HCT116 (cell line): Measurements from ENCODE around the gene MUC5B. TPM values are rescaled to one million over a fixed set of nuclear protein-coding genes. Genes with fewer than 3 reads are reported as not detected.

ENCODE experiments used
- ATAC-seq: fragments of 200-7000 bp; cut with Tn5 transposase; 2 replicates; pipeline ENCODE4 v1.9.1; 2020; ENCODE audit warnings: mild to moderate bottlenecking, moderate library complexity
- BruUV-seq: library from RNA; stranded (reverse); fragments of 400-500 nt; replicated peaks from 2 replicates; lab custom pipeline; 2021; lab: Mats Ljungman, UMichigan
- CTCF ChIA-PET: fragments of 300-600 bp; sonication (Branson Sonifier 250); formaldehyde crosslinking; loops from one replicate; lab custom pipeline; 2021; ENCODE audit warnings: antibody characterized with exemption; lab: Charles Lee
- POLR2A ChIA-PET: fragments of 300-600, 350-600 bp; sonication (Branson Sonifier 250); formaldehyde crosslinking; loops from one replicate; lab custom pipeline; 2021; ENCODE audit warnings: antibody characterized with exemption; lab: Charles Lee
- RAD21 ChIA-PET, 2 experiments: fragments of 300-600 bp; sonication (Branson Sonifier 250); formaldehyde crosslinking; loops; one replicate each; lab custom pipeline; 2023; ENCODE audit warnings: low total read pairs in 2 of 2; ENCODE audit not compliant: uncharacterized antibody in 2 of 2, unreplicated experiment in 2 of 2, low non-redundant PET in 1 of 2; lab: Charles Lee
- DNase-seq: peaks from one replicate; pipeline ENCODE4 v3.0.0-alpha.2; 2010; ENCODE audit warnings: low read depth, low spot score
- H2AFZ ChIP-seq: fragments of 200-600 bp; shearing (Covaris generic), sonication (generic); 2 replicates; pipeline ENCODE4 v1.6.1; 2017; ENCODE audit warnings: low read depth, mixed run types, mixed read lengths, antibody characterized with exemption, low read length; ENCODE audit not compliant: poor library complexity, severe bottlenecking
- H3K27ac ChIP-seq: 2 replicates; pipeline ENCODE4 v1.5.1; 2012; ENCODE audit warnings: low read depth, low read length
- H3K27me3 ChIP-seq: fragments of 200-600 bp; sonication (generic); 2 replicates; pipeline ENCODE4 v1.6.1; 2016; ENCODE audit warnings: mixed run types, low read length, mixed read lengths; ENCODE audit not compliant: insufficient read depth
- H3K36me3 ChIP-seq, 2 experiments: fragments of 200-500 bp in 1 of 2; fragments of 200-600 bp in 1 of 2; sonication (Bioruptor generic) in 1 of 2; sonication (generic) in 1 of 2; 2 replicates each; pipeline versions ENCODE4 v1.5.1 to v1.6.1; 2014 to 2016; ENCODE audit warnings: low read length in 2 of 2, inconsistent platforms in 1 of 2, mixed read lengths in 1 of 2, mixed run types in 1 of 2; ENCODE audit not compliant: insufficient read depth in 2 of 2, control insufficient read depth in 1 of 2
- H3K4me1 ChIP-seq, 2 experiments: fragments of 200-600 bp in 1 of 2; sonication (generic) in 1 of 2; 2 replicates each; pipeline versions ENCODE4 v1.5.1 to v1.6.1; 2012 to 2017; ENCODE audit warnings: low read length in 2 of 2, inconsistent platforms in 1 of 2, mild to moderate bottlenecking in 1 of 2, mixed read lengths in 1 of 2, mixed run types in 1 of 2, moderate library complexity in 1 of 2; ENCODE audit not compliant: insufficient read depth in 2 of 2, control insufficient read depth in 1 of 2
- H3K4me2 ChIP-seq: fragments of 200-600 bp; sonication (generic); 2 replicates; pipeline ENCODE4 v1.6.1; 2017; ENCODE audit warnings: mixed run types, low read length, mixed read lengths
- H3K4me3 ChIP-seq, 2 experiments: fragments of 200-600 bp in 1 of 2; sonication (generic) in 1 of 2; replicated peaks in 1 of 2; 2 replicates each; pipeline ENCODE4 v1.5.1; 2011 to 2016; ENCODE audit warnings: low read length in 2 of 2, control low read depth in 1 of 2, low read depth in 1 of 2, mild to moderate bottlenecking in 1 of 2, mixed read lengths in 1 of 2, mixed run types in 1 of 2
- H3K79me2 ChIP-seq: fragments of 200-600 bp; sonication (generic); 2 replicates; pipeline ENCODE4 v1.6.1; 2017; ENCODE audit warnings: mild to moderate bottlenecking, mixed run types, low read length, moderate library complexity, mixed read lengths; ENCODE audit not compliant: insufficient read depth
- H3K9ac ChIP-seq: fragments of 200-600 bp; sonication (generic); 2 replicates; pipeline ENCODE4 v1.6.1; 2016; ENCODE audit warnings: low read length, mixed read lengths
- H3K9me2 ChIP-seq: fragments of 200-600 bp; sonication (generic), shearing (Covaris generic); 2 replicates; pipeline ENCODE4 v1.6.1; 2017; ENCODE audit warnings: mixed run types, mild to moderate bottlenecking, moderate library complexity; ENCODE audit not compliant: insufficient read depth
- H3K9me3 ChIP-seq, 2 experiments: fragments of 200-500 bp in 1 of 2; fragments of 200-600 bp in 1 of 2; sonication (Bioruptor generic) in 1 of 2; sonication (generic) in 1 of 2; 2 replicates each; pipeline ENCODE4 v1.6.1; 2014 to 2017; ENCODE audit warnings: low read length in 2 of 2, mixed read lengths in 2 of 2, inconsistent platforms in 1 of 2, low read depth in 1 of 2, mild to moderate bottlenecking in 1 of 2, mixed run types in 1 of 2, moderate library complexity in 1 of 2; ENCODE audit not compliant: control insufficient read depth in 1 of 2, insufficient read depth in 1 of 2
- H4K20me1 ChIP-seq: fragments of 200-600 bp; sonication (generic), shearing (Covaris generic); 2 replicates; pipeline ENCODE4 v1.6.1; 2017; ENCODE audit warnings: mixed run types, mild to moderate bottlenecking, moderate library complexity; ENCODE audit not compliant: insufficient read depth
- CEBPB ChIP-seq: IDR thresholded peaks from 2 replicates; pipeline ENCODE4 v1.6.1; 2012; ENCODE audit warnings: low read depth
- CTCF ChIP-seq, 3 experiments: fragments of 200-600 bp in 1 of 3; sonication (generic) in 1 of 3; IDR thresholded peaks in 2 of 3; conservative IDR thresholded peaks in 1 of 3; 2 replicates each; pipeline ENCODE4 v1.5.1; 2012 to 2017; ENCODE audit warnings: low read depth in 2 of 3, low read length in 2 of 3, antibody characterized with exemption in 1 of 3, borderline replicate concordance in 1 of 3, control low read depth in 1 of 3, mild to moderate bottlenecking in 1 of 3, mixed read lengths in 1 of 3, mixed run types in 1 of 3, moderate library complexity in 1 of 3; ENCODE audit not compliant: insufficient read depth in 1 of 3
- EZH2 ChIP-seq: fragments of 200-600 bp; sonication (generic); IDR thresholded peaks from 2 replicates; pipeline ENCODE4 v1.6.1; 2017; ENCODE audit warnings: antibody characterized with exemption, mixed run types
- FOSL1 ChIP-seq: IDR thresholded peaks from 2 replicates; pipeline ENCODE4 v1.6.1; 2012; ENCODE audit warnings: low read depth
- JUND ChIP-seq: IDR thresholded peaks from 2 replicates; pipeline ENCODE4 v1.6.1; 2012
- POLR2A ChIP-seq: IDR thresholded peaks from 2 replicates; pipeline ENCODE4 v1.7.0; 2011; ENCODE audit warnings: borderline replicate concordance; ENCODE audit not compliant: insufficient read depth, insufficient read length; ENCODE audit errors: extremely low read depth
- RAD21 ChIP-seq: IDR thresholded peaks from 2 replicates; pipeline ENCODE4 v1.6.1; 2012; ENCODE audit warnings: low read depth, mild to moderate bottlenecking
- SIN3A ChIP-seq: IDR thresholded peaks from 2 replicates; pipeline ENCODE4 v1.6.1; 2012; ENCODE audit warnings: low read depth
- SRF ChIP-seq: IDR thresholded peaks from 2 replicates; pipeline ENCODE4 v1.6.1; 2012; ENCODE audit warnings: low read depth
- TCF7L2 ChIP-seq: IDR thresholded peaks from 2 replicates; pipeline ENCODE4 v1.7.0; 2011; ENCODE audit warnings: borderline replicate concordance, inconsistent platforms; ENCODE audit not compliant: insufficient read depth, insufficient read length; ENCODE audit errors: extremely low read depth
- YY1 ChIP-seq: IDR thresholded peaks from 2 replicates; pipeline ENCODE4 v1.6.1; 2011; ENCODE audit warnings: low read length, low read depth, moderate library complexity, mild to moderate bottlenecking; ENCODE audit not compliant: insufficient replicate concordance; ENCODE audit errors: extremely low read depth
- intact Hi-C: fragments of 100-400 bp; cut with micrococcal nuclease; formaldehyde crosslinking; loops from 2 replicates; pipeline ENCODE4 v1.10.0; 2022
- total RNA-seq: library from RNA; stranded (reverse); gene quantifications from one replicate; pipeline ENCODE4 v1.2.1, GENCODE V29; 2021; ENCODE audit not compliant: unreplicated experiment
- TF ChIP-seq, protein P1 (sequence below): IDR thresholded peaks from 2 replicates; pipeline ENCODE4 v1.6.1; 2011; ENCODE audit warnings: mild to moderate bottlenecking, low read length, moderate library complexity; ENCODE audit not compliant: insufficient replicate concordance; ENCODE audit errors: extremely low read depth
- TF ChIP-seq, protein P2 (sequence below): IDR thresholded peaks from 2 replicates; pipeline ENCODE4 v1.6.1; 2012; ENCODE audit warnings: low read depth

The MUC5B gene
- total RNA-seq, 1 experiment from 2014 or later = 1.5 TPM

DNA sequence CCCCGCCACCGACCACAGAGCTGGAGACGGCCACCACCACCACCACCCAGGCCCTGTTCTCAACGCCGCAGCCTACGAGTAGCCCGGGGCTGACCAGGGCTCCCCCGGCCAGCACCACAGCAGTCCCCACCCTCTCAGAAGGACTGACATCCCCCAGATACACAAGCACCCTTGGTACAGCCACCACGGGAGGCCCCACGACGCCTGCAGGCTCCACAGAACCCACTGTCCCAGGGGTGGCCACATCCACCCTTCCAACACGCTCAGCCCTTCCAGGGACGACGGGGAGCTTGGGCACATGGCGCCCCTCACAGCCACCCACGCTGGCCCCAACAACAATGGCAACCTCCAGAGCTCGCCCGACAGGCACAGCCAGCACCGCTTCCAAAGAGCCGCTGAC lies 18.8 kb downstream of the MUC5B start:
- no peak overlapping the region for H3K9ac ChIP-seq
- H3K4me3 ChIP-seq = no peak overlapping the region
- intact Hi-C loops = no loop called here
- no peak for DNase-seq
- no peaks in the 10 kb centered on the region for H3K36me3 ChIP-seq
- no peak for ATAC-seq
- no peaks in the 10 kb centered on the region for H3K9me2 ChIP-seq
- no peaks in the 10 kb centered on the region for H3K79me2 ChIP-seq
- H4K20me1 ChIP-seq = no peaks in the 10 kb centered on the region
- no TSS peak for BruUV-seq
- peaks cover 0 to 3% of the 10 kb centered on the region in 2 experiments; a peak in 1 of 4 replicates for H3K4me1 ChIP-seq
- ChIA-PET CTCF (no interaction called here), RAD21 (no interaction called here)
- no peak overlapping the region for H2AFZ ChIP-seq
- no peak overlapping the region for H3K27ac ChIP-seq
- no peak for TF ChIP-seq CEBPB
- TF ChIP-seq, all 23 proteins: peak for 0
- Histone ChIP-seq H3K4me2 (no peak overlapping the region), H3K27me3 (no peaks in the 10 kb centered on the region), H3K9me3 (no peaks in the 10 kb centered on the region)
- POLR2A ChIA-PET = interaction anchor here (0.6 kb wide), 1 partner anchor 37 kb away, joined by 3 read pairs; no protein-coding TSS in a partner anchor

GRCh38 chr11:1242289-1242688 lies 19.4 kb downstream of the MUC5B start:
- intact Hi-C loops = no loop called here
- no peaks in the 10 kb centered on the region for H3K79me2 ChIP-seq
- RAD21 ChIA-PET = no interaction called here
- no peak overlapping the region for H3K4me3 ChIP-seq
- H3K36me3 ChIP-seq = no peaks in the 10 kb centered on the region
- no peaks in the 10 kb centered on the region for H3K27me3 ChIP-seq
- peaks cover 0 to under 1% of the 10 kb centered on the region in 2 experiments; a peak in 1 of 4 replicates for H3K4me1 ChIP-seq
- H3K4me2 ChIP-seq = no peak overlapping the region
- TF ChIP-seq TCF7L2 = no peak
- no peak for TF ChIP-seq FOSL1
- no peak for TF ChIP-seq YY1
- no peak for TF ChIP-seq EZH2
- TF ChIP-seq SRF = no peak
- TF ChIP-seq POLR2A = no peak
- no peak for TF ChIP-seq SIN3A
- no peak for TF ChIP-seq CTCF (IDR thresholded peaks at IDR 0.05 in 2 of 3, conservative IDR thresholded peaks at IDR 0.05 in 1 of 3; ENCODE audit: borderline replicate concordance in 1 of 3, insufficient read depth in 1 of 3, low read depth in 2 of 3, low read length in 2 of 3)
- TF ChIP-seq RAD21 = no peak
- TF ChIP-seq, protein P1, sequence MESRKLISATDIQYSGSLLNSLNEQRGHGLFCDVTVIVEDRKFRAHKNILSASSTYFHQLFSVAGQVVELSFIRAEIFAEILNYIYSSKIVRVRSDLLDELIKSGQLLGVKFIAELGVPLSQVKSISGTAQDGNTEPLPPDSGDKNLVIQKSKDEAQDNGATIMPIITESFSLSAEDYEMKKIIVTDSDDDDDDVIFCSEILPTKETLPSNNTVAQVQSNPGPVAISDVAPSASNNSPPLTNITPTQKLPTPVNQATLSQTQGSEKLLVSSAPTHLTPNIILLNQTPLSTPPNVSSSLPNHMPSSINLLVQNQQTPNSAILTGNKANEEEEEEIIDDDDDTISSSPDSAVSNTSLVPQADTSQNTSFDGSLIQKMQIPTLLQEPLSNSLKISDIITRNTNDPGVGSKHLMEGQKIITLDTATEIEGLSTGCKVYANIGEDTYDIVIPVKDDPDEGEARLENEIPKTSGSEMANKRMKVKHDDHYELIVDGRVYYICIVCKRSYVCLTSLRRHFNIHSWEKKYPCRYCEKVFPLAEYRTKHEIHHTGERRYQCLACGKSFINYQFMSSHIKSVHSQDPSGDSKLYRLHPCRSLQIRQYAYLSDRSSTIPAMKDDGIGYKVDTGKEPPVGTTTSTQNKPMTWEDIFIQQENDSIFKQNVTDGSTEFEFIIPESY = no peak
- TF ChIP-seq JUND = no peak
- TF ChIP-seq, protein P2, sequence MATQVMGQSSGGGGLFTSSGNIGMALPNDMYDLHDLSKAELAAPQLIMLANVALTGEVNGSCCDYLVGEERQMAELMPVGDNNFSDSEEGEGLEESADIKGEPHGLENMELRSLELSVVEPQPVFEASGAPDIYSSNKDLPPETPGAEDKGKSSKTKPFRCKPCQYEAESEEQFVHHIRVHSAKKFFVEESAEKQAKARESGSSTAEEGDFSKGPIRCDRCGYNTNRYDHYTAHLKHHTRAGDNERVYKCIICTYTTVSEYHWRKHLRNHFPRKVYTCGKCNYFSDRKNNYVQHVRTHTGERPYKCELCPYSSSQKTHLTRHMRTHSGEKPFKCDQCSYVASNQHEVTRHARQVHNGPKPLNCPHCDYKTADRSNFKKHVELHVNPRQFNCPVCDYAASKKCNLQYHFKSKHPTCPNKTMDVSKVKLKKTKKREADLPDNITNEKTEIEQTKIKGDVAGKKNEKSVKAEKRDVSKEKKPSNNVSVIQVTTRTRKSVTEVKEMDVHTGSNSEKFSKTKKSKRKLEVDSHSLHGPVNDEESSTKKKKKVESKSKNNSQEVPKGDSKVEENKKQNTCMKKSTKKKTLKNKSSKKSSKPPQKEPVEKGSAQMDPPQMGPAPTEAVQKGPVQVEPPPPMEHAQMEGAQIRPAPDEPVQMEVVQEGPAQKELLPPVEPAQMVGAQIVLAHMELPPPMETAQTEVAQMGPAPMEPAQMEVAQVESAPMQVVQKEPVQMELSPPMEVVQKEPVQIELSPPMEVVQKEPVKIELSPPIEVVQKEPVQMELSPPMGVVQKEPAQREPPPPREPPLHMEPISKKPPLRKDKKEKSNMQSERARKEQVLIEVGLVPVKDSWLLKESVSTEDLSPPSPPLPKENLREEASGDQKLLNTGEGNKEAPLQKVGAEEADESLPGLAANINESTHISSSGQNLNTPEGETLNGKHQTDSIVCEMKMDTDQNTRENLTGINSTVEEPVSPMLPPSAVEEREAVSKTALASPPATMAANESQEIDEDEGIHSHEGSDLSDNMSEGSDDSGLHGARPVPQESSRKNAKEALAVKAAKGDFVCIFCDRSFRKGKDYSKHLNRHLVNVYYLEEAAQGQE = no peak
- no TSS peak for BruUV-seq
- no peak overlapping the region for H3K27ac ChIP-seq
- H2AFZ ChIP-seq = no peak overlapping the region
- no peak for DNase-seq
- CTCF ChIA-PET = no interaction called here
- H3K9me2 ChIP-seq = no peaks in the 10 kb centered on the region
- H4K20me1 ChIP-seq = no peaks in the 10 kb centered on the region
- ATAC-seq = no peak
- H3K9me3 ChIP-seq = no peaks in the 10 kb centered on the region
- H3K9ac ChIP-seq = no peak overlapping the region
- POLR2A ChIA-PET = interaction anchor here (0.6 kb wide), 1 partner anchor 38 kb away, joined by 3 read pairs; no protein-coding TSS in a partner anchor
